Inflammatory macrophage treated with lipopolysaccharide for 4 hours (primary cell): ENCODE results near the gene NANOS3.

ENCODE experiments used
- DNase-seq: peaks from one replicate; pipeline ENCODE4 v3.0.0-alpha.2; 2020

Gene NANOS3

DNA sequence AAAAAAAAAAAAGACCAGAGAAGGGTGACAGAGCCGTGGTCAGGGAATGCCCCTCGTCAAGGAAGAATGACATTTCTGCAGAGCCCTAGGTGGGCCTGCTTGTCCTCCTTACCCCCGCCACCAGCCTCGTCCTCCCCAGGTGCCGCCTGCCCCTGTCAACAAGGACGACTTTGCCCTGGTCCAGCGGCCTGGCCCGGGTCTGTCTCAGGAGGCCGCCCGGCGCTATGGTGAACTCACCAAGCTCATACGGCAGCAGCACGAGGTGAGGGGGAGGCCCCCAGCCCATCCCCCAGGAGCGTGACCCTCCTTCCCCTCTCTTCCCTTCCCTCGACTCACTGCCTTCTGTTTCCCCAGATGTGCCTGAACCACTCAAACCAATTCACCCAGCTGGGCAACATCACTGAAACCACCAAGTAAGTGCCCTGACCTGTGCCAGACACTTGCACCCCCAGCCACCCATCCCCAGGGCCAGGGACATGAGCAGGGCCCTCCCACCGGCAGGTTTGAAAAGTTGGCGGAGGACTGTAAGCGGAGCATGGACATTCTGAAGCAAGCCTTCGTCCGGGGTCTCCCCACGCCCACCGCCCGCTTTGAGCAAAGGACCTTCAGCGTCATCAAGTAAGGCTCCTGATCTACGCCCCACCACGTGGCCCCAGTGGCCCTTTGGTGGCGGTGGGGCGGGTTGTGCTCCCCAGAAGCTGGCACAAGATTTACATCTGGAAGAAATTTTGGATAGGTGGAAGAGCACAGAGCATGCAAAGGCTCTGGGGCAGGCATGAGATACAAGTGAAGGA, 46.5 kb downstream of the NANOS3 start:
- DNase-seq, result no peak

DNA sequence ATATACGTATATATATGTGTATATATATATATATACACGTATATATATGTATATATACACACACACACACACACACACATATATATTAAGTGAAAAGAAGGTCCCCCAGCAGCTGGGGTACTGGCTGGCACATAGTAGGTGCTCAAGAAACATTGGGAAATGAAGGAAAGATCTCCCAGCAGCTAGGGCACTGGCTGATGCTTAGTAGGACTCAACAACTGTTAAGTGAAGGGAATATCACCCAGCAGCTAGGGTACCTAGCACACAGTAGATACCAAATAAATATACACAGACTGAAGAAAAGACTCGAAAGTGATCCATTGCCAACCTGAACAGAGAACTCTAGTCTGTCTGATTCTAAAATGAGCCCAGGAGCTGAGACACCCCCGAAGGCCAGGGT, 49.1 kb downstream of the NANOS3 start:
- DNase-seq, result no peak

DNA sequence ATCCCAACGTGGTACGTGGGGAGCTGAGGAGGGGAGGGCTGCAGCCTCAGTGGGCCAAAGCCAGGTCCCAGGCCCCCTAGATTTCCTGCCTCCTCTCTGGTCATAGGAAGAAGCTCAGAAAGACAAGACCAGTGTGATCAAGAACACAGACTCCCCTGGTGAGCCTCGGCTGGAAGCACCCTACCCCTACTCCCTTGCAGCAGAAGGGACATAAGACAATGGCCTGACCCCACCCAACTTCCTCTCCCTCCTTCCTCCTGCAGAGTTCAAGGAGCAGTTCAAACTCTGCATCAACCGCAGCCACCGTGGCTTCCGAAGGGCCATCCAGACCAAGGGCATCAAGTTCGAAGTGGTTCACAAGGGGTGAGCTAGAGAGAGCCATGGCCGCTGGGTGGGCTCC, 49.8 kb downstream of the NANOS3 start:
- no peak for DNase-seq

DNA sequence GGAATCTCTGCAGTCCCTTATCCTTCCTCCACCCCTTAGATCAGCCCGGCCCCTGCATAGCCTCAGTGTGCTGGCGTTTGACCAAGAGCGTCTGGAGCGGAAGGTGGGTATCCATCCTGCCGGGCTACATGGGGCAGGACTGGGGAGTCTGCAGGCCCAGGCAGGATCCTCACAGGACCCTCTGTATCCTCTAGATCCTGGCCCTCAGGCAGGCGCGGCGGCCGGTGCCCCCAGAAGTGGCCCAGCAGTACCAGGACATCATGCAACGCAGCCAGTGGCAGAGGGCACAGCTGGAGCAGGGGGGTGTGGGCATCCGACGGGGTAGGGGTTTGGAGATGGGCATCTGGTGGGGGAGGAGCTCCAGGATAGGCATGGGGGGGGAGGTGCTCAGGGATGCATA, 52.4 kb downstream of the NANOS3 start:
- DNase-seq, result no peak

DNA sequence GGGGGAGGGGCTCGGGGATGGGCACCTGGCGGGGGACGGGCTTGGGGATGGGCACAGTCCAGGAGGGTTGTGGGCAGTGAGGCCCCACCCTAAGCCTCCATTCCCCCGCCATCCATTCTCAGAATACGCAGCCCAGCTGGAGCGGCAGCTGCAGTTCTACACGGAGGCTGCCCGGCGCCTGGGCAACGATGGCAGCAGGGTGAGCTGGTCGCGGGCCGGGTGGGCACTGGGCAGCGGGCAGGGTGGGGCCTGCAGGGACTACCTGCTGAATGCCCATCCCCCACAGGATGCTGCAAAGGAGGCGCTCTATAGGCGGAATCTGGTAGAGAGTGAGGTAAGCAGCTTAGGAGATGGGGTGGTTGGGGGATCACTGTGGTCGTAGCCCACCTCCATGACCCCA, 53.0 kb downstream of the NANOS3 start:
- no peak for DNase-seq
